Measurements from ENCODE around the gene GRIA2.
A peak's percentile ranks its signal among the peaks of the same experiment; 100 is the strongest.
"Not testable (repeated sequence)": the region's sequence is repeated elsewhere in the genome, so short reads cannot be mapped to it uniquely, and the experiment has no call there.

Gene GRIA2

GRCh38 chr4:157220371-157220881, at the start of gene GRIA2:
TSS of gene GRIA2 (plus strand) at chr4:157220728. CDS start at chr4:157221043, 315 bp downstream.
- H3K4me3 ChIP-seq (ENCODE audit: low read depth, low read length), result peak within 1 kb of the TSS; percentile 61
- peak; percentile 15 for DNase-seq (ENCODE audit: low read depth)

- H3K4me3 ChIP-seq (ENCODE audit: low read depth, low read length), result no peak overlapping the region
Observed at GRCh38 chr4:157172011-157172410, 48.5 kb upstream of the GRIA2 start.

GRCh38 chr4:157180268-157180667, 40.3 kb upstream of the GRIA2 start:
- H3K4me3 ChIP-seq (ENCODE audit: low read depth, low read length); DNase-seq (ENCODE audit: low read depth): not testable (repeated sequence)

More at GRCh38 chr4:157172011-157172410, 48.5 kb upstream of the GRIA2 start:
- DNase-seq (ENCODE audit: low read depth), result no peak

GRCh38 chr4:157184300-157184699, 36.2 kb upstream of the GRIA2 start:
- DNase-seq (ENCODE audit: low read depth), result no peak
- no peak overlapping the region for H3K4me3 ChIP-seq (ENCODE audit: low read depth, low read length)

GRCh38 chr4:157185363-157185762, 35.2 kb upstream of the GRIA2 start:
- no peak overlapping the region for H3K4me3 ChIP-seq (ENCODE audit: low read depth, low read length)
- DNase-seq (ENCODE audit: low read depth), result no peak

GRCh38 chr4:157195374-157195773, 25.2 kb upstream of the GRIA2 start:
- no peak overlapping the region for H3K4me3 ChIP-seq (ENCODE audit: low read depth, low read length)
- DNase-seq (ENCODE audit: low read depth), result no peak

- DNase-seq (ENCODE audit: low read depth), result no peak
Observed at GRCh38 chr4:157196046-157196445, 24.5 kb upstream of the GRIA2 start.

GRCh38 chr4:157204634-157205244, 15.8 kb upstream of the GRIA2 start:
- no peak for DNase-seq (ENCODE audit: low read depth)

More at GRCh38 chr4:157196046-157196445, 24.5 kb upstream of the GRIA2 start:
- H3K4me3 ChIP-seq (ENCODE audit: low read depth, low read length), result no peak overlapping the region

GRCh38 chr4:157217708-157218107, 2.8 kb upstream of the GRIA2 start:
- no peak for DNase-seq (ENCODE audit: low read depth)
- H3K4me3 ChIP-seq (ENCODE audit: low read depth, low read length), result no peak overlapping the region

More at GRCh38 chr4:157204634-157205244, 15.8 kb upstream of the GRIA2 start:
- H3K4me3 ChIP-seq (ENCODE audit: low read depth, low read length), result no peak overlapping the region

GRCh38 chr4:157219711-157220370, 687 bp upstream of the GRIA2 start:
- DNase-seq (ENCODE audit: low read depth), result no peak
- peak overlapping the region; percentile 43 for H3K4me3 ChIP-seq (ENCODE audit: low read depth, low read length)

GRCh38 chr4:157221426-157221894, 932 bp downstream of the GRIA2 start:
- H3K4me3 ChIP-seq (ENCODE audit: low read depth, low read length), result peak overlapping the region; percentile 61
- no peak for DNase-seq (ENCODE audit: low read depth)

- no peak for DNase-seq (ENCODE audit: low read depth)
- H3K4me3 ChIP-seq (ENCODE audit: low read depth, low read length), result peak overlapping the region; percentile 61
Observed at GRCh38 chr4:157221895-157222770, 1.6 kb downstream of the GRIA2 start.

- peak overlapping the region; percentile 61 for H3K4me3 ChIP-seq (ENCODE audit: low read depth, low read length)
- DNase-seq (ENCODE audit: low read depth), result no peak
Observed at GRCh38 chr4:157222771-157223160, 2.2 kb downstream of the GRIA2 start.

- no peak overlapping the region for H3K4me3 ChIP-seq (ENCODE audit: low read depth, low read length)
- no peak for DNase-seq (ENCODE audit: low read depth)
Observed at GRCh38 chr4:157223456-157223855, 2.9 kb downstream of the GRIA2 start.

GRCh38 chr4:157225096-157225495, 4.6 kb downstream of the GRIA2 start:
- H3K4me3 ChIP-seq (ENCODE audit: low read depth, low read length), result no peak overlapping the region
- DNase-seq (ENCODE audit: low read depth), result no peak

- DNase-seq (ENCODE audit: low read depth), result no peak
- H3K4me3 ChIP-seq (ENCODE audit: low read depth, low read length), result no peak overlapping the region
Observed at GRCh38 chr4:157226035-157226434, 5.5 kb downstream of the GRIA2 start.

- no peak overlapping the region for H3K4me3 ChIP-seq (ENCODE audit: low read depth, low read length)
- no peak for DNase-seq (ENCODE audit: low read depth)
Observed at GRCh38 chr4:157226601-157227000, 6.1 kb downstream of the GRIA2 start.

GRCh38 chr4:157231525-157231924, 11.0 kb downstream of the GRIA2 start:
- no peak overlapping the region for H3K4me3 ChIP-seq (ENCODE audit: low read depth, low read length)
- no peak for DNase-seq (ENCODE audit: low read depth)

- no peak for DNase-seq (ENCODE audit: low read depth)
- no peak overlapping the region for H3K4me3 ChIP-seq (ENCODE audit: low read depth, low read length)
Observed at GRCh38 chr4:157242871-157243270, 22.3 kb downstream of the GRIA2 start.

GRCh38 chr4:157244348-157244747, 23.8 kb downstream of the GRIA2 start:
- no peak for DNase-seq (ENCODE audit: low read depth)
- H3K4me3 ChIP-seq (ENCODE audit: low read depth, low read length), result no peak overlapping the region

Data from skeletal muscle cell (primary cell).